ENCODE data around the gene HOXA6. TPM values are rescaled to one million over a fixed set of nuclear protein-coding genes. Genes with fewer than 3 reads are reported as not detected.
A peak's percentile ranks its signal among the peaks of the same experiment; 100 is the strongest.

Gene HOXA6
- total and polyA plus RNA-seq, 9 of the 15 experiments (the other 6 are each of a cell fraction or from before 2014, with no cell fraction given) = not detected

DNA sequence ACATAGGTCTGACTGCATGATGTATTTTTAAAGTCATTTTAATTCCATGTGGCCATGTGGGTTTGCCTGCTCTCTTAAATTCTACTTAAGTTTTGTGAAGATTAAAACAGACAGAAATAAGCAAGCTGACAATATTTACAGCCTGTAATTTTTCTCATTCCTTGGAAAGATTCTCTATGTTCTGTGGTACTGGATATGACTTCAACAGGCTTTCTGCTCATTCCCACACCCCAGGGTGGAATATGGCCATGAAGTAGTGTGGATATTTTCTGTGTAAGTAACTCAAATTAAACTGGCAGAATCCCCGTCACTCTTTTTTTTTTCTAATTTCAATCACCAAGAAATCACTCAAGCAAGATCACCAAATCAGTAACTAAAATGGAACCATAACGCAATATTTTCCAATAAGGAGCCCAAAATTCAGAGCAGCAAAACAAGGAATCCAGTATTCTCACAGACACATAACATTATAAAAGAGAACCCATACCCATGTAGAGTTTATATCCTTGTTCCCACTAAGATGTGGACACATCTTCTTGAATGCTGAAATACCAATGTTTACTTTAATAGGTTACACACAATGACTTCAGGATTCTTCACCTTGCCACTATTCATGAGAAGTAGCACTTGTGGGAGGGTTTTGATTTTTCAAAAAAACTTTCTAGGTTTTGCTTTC is 9.8 kb downstream of the HOXA6 start (continued):
- TF ChIP-seq MED1 (CRISPR knock-in tag; IDR thresholded peaks at IDR 0.05; ENCODE audit: borderline replicate concordance) (no peak), NFIC (IDR thresholded peaks at IDR 0.05) (no peak), TRIM28 (IDR thresholded peaks at IDR 0.05) (no peak)
- TF ChIP-seq, protein P1, sequence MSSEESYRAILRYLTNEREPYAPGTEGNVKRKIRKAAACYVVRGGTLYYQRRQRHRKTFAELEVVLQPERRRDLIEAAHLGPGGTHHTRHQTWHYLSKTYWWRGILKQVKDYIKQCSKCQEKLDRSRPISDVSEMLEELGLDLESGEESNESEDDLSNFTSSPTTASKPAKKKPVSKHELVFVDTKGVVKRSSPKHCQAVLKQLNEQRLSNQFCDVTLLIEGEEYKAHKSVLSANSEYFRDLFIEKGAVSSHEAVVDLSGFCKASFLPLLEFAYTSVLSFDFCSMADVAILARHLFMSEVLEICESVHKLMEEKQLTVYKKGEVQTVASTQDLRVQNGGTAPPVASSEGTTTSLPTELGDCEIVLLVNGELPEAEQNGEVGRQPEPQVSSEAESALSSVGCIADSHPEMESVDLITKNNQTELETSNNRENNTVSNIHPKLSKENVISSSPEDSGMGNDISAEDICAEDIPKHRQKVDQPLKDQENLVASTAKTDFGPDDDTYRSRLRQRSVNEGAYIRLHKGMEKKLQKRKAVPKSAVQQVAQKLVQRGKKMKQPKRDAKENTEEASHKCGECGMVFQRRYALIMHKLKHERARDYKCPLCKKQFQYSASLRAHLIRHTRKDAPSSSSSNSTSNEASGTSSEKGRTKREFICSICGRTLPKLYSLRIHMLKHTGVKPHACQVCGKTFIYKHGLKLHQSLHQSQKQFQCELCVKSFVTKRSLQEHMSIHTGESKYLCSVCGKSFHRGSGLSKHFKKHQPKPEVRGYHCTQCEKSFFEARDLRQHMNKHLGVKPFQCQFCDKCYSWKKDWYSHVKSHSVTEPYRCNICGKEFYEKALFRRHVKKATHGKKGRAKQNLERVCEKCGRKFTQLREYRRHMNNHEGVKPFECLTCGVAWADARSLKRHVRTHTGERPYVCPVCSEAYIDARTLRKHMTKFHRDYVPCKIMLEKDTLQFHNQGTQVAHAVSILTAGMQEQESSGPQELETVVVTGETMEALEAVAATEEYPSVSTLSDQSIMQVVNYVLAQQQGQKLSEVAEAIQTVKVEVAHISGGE (CRISPR knock-in tag; IDR thresholded peaks at IDR 0.05) = no peak

DNA sequence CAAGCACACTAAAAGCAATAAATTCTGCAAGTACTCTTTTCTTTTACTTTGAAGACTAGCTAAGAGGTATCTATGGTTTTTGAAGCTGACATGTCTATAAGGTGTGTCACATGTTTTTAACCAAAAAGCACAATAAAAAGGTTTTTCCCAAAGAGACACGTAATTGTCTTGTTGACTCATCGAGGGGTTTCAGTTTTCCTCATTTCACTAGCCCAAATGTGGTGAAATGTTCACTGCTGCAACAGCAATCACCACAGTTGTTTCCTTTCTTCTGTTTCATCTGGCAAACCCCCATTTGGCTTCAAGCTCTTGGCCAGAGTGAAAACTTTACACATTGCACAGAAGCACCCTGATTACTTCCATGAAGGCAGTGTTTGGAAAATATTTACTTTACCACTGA is 13.2 kb downstream of the HOXA6 start:
- ChIA-PET POLR2A (interaction anchor here (0.5 kb wide), 1 partner anchor 35 kb away, joined by 3 read pairs; no protein-coding TSS in a partner anchor), CTCF (ENCODE audit: low intra/inter-chr PET ratio) (no interaction called here)
- Histone ChIP-seq H3K27me3 (ENCODE audit: control insufficient read depth in 2 of 2, insufficient read depth in 2 of 2, low read length in 2 of 2) (peaks cover 30 to 33% of the 10 kb centered on the region in 2 experiments), H3K4me1 (replicated peaks in 1 of 2; ENCODE audit: control insufficient read depth in 2 of 2, insufficient read depth in 2 of 2, low read length in 2 of 2) (peaks cover 2 to 7% of the 10 kb centered on the region in 2 experiments; a peak in 2 of 5 replicates), H3K79me2 (ENCODE audit: control insufficient read depth, insufficient read depth, low read length) (no peaks in the 10 kb centered on the region), H3K9ac (ENCODE audit: insufficient read depth in 1 of 2, low read depth in 2 of 2, low read length in 2 of 2) (no peak overlapping the region), H3K9me3 (replicated peaks; ENCODE audit: control insufficient read depth, insufficient read depth, low read depth, low read length) (no peaks in the 10 kb centered on the region), H3K27ac (ENCODE audit: extremely low read depth, low read depth, low read length) (no peak overlapping the region), H4K20me1 (replicated peaks; ENCODE audit: control insufficient read depth, insufficient read depth, low read length) (no peaks in the 10 kb centered on the region), H2AFZ (ENCODE audit: low read depth, low read length) (no peak overlapping the region), H3K9me1 (ENCODE audit: control insufficient read depth, insufficient read depth, low read length) (no peaks in the 10 kb centered on the region), H3K4me2 (ENCODE audit: insufficient read depth, low read length) (no peak overlapping the region), H3K36me3 (ENCODE audit: control insufficient read depth, insufficient read depth, low read length) (no peaks in the 10 kb centered on the region), H3K4me3 (no peak overlapping the region)
- in situ Hi-C loops (cut with MboI) (no loop called here), intact Hi-C loops (cut with micrococcal nuclease) (no loop called here)
- no TSS peak for BruUV-seq (replicated peaks)
- TF ChIP-seq GATAD2A (IDR thresholded peaks at IDR 0.05) = no peak
- TF ChIP-seq, protein P2, sequence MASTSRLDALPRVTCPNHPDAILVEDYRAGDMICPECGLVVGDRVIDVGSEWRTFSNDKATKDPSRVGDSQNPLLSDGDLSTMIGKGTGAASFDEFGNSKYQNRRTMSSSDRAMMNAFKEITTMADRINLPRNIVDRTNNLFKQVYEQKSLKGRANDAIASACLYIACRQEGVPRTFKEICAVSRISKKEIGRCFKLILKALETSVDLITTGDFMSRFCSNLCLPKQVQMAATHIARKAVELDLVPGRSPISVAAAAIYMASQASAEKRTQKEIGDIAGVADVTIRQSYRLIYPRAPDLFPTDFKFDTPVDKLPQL (IDR thresholded peaks at IDR 0.05; ENCODE audit: extremely low read depth, insufficient read length) = no peak
- peak; percentile 17 for TF ChIP-seq CBX8 (IDR thresholded peaks at IDR 0.05; ENCODE audit: borderline replicate concordance, extremely low read depth, low read depth, low read length, poor library complexity, severe bottlenecking)
- no peak for TF ChIP-seq ZNF707 (CRISPR knock-in tag; conservative IDR thresholded peaks at IDR 0.05)
- 0% methylated on average over 2 of the region's 2 CpGs for WGBS (ENCODE audit: insufficient coverage, low coverage, missing lambda C conversion rate)
- no peak for ATAC-seq
- FAIRE-seq = no peak
- no peak for DNase-seq (ENCODE audit: extremely low read depth in 1 of 4, low spot score in 3 of 4)
